OCI-LY3 (cell line): Measurements from ENCODE around the gene ELOVL7.

Experiments
- H2AFZ ChIP-seq: fragments of 200-600, 300-600 bp; shearing (Covaris generic); 2 replicates; pipeline ENCODE4 v1.6.0; 2014; ENCODE audit warnings: antibody characterized with exemption, low read depth, low read length
- H3K27ac ChIP-seq: fragments of 200-600, 300-600 bp; sonication (generic); 2 replicates; pipeline ENCODE4 v1.5.1; 2014; ENCODE audit warnings: mild to moderate bottlenecking, low read length, moderate library complexity, mixed read lengths
- H3K27me3 ChIP-seq: fragments of 200-600, 300-600 bp; sonication (generic); 2 replicates; pipeline ENCODE4 v1.6.1; 2014; ENCODE audit warnings: low read depth, low read length, mixed read lengths
- H3K36me3 ChIP-seq: fragments of 200-600, 300-600 bp; sonication (generic); replicated peaks from 2 replicates; pipeline ENCODE3; 2014; ENCODE audit warnings: low read depth, low read length, mixed read lengths
- H3K4me1 ChIP-seq: fragments of 300-600, 200-600 bp; sonication (generic); 2 replicates; pipeline ENCODE4 v1.6.1; 2014; ENCODE audit warnings: low read length, mixed read lengths
- H3K4me2 ChIP-seq: fragments of 200-600, 300-600 bp; sonication (generic); 2 replicates; pipeline ENCODE4 v1.6.1; 2014; ENCODE audit warnings: low read length, mixed read lengths
- H3K4me3 ChIP-seq: fragments of 300-600, 200-600 bp; sonication (generic); 2 replicates; pipeline ENCODE4 v1.5.1; 2014; ENCODE audit warnings: antibody characterized with exemption, mild to moderate bottlenecking, low read length, moderate library complexity
- H3K79me2 ChIP-seq: fragments of 300-600, 200-600 bp; shearing (Covaris generic); 2 replicates; pipeline ENCODE4 v1.6.1; 2014; ENCODE audit warnings: mild to moderate bottlenecking, low read length, mixed read lengths
- H3K9ac ChIP-seq: fragments of 300-600, 200-600 bp; shearing (Covaris generic); 2 replicates; pipeline ENCODE4 v1.6.0; 2014; ENCODE audit warnings: mild to moderate bottlenecking, low read length, moderate library complexity
- H3K9me3 ChIP-seq: fragments of 200-600, 300-600 bp; shearing (Covaris generic); 2 replicates; pipeline ENCODE4 v1.6.1; 2014; ENCODE audit warnings: low read length, mixed read lengths; ENCODE audit not compliant: insufficient read depth
- H4K20me1 ChIP-seq: fragments of 200-600, 300-600 bp; sonication (generic); 2 replicates; pipeline ENCODE4 v1.6.1; 2016; ENCODE audit warnings: low read length, mixed read lengths; ENCODE audit not compliant: insufficient read depth
- EZH2phosphoT487 ChIP-seq: fragments of 200-600 bp; shearing (Covaris generic); IDR thresholded peaks from 2 replicates; pipeline ENCODE4 v1.6.1; 2018; ENCODE audit warnings: antibody characterized with exemption, mixed run types, low read depth
- TF ChIP-seq, protein P1 (sequence below): fragments of 200-600, 300-600 bp; sonication (generic); IDR thresholded peaks from 2 replicates; pipeline ENCODE4 v1.5.1; 2014; ENCODE audit warnings: antibody characterized with exemption, low read length, low read depth

Gene ELOVL7

DNA sequence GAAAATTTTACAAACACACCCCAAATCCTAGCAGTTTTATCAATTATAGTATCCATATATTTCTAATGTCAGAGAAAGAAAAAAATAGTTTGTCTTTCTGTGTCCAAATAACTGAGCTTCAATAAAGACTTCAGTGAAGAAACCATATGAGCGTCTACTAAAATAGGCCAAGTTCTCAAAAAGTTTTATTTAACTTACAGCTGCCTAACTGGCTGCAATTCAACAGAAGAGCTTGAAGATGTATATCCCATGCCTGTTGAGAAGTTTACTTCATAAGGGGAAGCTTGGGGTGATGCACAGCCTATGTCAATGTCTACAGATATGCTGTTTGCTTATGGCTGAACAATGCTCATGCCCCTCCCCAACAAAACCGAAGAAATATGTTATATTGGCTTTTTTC lies 43.7 kb upstream of the ELOVL7 start:
- Histone ChIP-seq H3K4me3 (no peak overlapping the region), H3K36me3 (no peaks in the 10 kb centered on the region), H3K79me2 (no peaks in the 10 kb centered on the region), H2AFZ (no peak overlapping the region), H3K4me1 (peaks cover 21% of the 10 kb centered on the region), H4K20me1 (no peaks in the 10 kb centered on the region), H3K4me2 (no peak overlapping the region), H3K9me3 (no peaks in the 10 kb centered on the region), H3K27ac (no peak overlapping the region), H3K27me3 (no peaks in the 10 kb centered on the region), H3K9ac (no peak overlapping the region)
- TF ChIP-seq, protein P1, sequence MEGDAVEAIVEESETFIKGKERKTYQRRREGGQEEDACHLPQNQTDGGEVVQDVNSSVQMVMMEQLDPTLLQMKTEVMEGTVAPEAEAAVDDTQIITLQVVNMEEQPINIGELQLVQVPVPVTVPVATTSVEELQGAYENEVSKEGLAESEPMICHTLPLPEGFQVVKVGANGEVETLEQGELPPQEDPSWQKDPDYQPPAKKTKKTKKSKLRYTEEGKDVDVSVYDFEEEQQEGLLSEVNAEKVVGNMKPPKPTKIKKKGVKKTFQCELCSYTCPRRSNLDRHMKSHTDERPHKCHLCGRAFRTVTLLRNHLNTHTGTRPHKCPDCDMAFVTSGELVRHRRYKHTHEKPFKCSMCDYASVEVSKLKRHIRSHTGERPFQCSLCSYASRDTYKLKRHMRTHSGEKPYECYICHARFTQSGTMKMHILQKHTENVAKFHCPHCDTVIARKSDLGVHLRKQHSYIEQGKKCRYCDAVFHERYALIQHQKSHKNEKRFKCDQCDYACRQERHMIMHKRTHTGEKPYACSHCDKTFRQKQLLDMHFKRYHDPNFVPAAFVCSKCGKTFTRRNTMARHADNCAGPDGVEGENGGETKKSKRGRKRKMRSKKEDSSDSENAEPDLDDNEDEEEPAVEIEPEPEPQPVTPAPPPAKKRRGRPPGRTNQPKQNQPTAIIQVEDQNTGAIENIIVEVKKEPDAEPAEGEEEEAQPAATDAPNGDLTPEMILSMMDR, result no peak
- TF ChIP-seq EZH2phosphoT487, result no peak

DNA sequence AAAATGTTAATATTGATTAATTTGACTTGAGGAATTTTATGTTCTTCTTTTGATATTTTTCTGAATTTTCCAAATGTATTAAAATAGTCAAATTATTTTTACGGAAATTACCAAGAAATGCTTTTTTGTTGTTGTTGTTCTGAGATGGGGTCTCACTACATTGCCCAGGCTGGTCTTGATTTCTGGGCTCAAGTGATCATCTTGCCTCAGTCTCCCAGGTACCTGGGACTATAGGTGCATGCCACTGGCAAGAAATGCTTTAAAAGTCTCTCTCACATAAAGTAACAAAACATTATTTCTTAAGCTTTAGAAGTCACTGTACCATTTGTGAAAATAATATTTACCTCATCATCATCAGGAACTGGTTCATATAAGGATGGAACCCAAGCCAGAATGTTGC lies 43.0 kb upstream of the ELOVL7 start:
- Histone ChIP-seq H3K4me3 (no peak overlapping the region), H3K4me1 (peaks cover 21% of the 10 kb centered on the region), H3K27ac (no peak overlapping the region), H3K4me2 (no peak overlapping the region), H3K27me3 (no peaks in the 10 kb centered on the region), H3K9me3 (no peaks in the 10 kb centered on the region), H4K20me1 (no peaks in the 10 kb centered on the region), H2AFZ (no peak overlapping the region), H3K79me2 (no peaks in the 10 kb centered on the region), H3K36me3 (no peaks in the 10 kb centered on the region), H3K9ac (no peak overlapping the region)
- no peak for TF ChIP-seq EZH2phosphoT487
- TF ChIP-seq, protein P1, result no peak

DNA sequence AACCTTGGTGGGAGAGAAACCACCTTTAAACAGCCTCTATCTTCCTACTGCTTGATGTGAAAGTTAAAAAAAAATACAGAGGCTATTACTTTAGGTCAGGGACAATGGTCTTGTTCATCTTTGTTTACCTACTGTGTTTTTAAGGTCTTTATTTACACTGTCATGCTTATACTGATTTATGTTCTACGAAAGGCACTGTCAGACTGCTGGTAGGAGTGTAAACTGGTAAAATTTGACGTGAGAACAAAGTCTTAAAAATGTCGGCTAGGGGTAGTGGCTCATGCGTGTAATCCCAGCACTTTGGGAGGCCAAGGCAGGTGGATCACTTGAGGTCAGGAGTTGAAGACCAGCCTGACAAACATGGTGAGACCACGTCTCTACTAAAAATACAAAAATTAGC lies 42.1 kb upstream of the ELOVL7 start:
- Histone ChIP-seq H2AFZ (no peak overlapping the region), H3K79me2 (no peaks in the 10 kb centered on the region), H3K27ac (no peak overlapping the region), H3K9me3 (no peaks in the 10 kb centered on the region), H3K36me3 (no peaks in the 10 kb centered on the region), H3K27me3 (no peaks in the 10 kb centered on the region), H3K4me3 (no peak overlapping the region), H3K9ac (no peak overlapping the region), H3K4me1 (peaks cover 21% of the 10 kb centered on the region), H3K4me2 (no peak overlapping the region), H4K20me1 (no peaks in the 10 kb centered on the region)
- TF ChIP-seq, protein P1, result no peak
- TF ChIP-seq EZH2phosphoT487, result no peak

DNA sequence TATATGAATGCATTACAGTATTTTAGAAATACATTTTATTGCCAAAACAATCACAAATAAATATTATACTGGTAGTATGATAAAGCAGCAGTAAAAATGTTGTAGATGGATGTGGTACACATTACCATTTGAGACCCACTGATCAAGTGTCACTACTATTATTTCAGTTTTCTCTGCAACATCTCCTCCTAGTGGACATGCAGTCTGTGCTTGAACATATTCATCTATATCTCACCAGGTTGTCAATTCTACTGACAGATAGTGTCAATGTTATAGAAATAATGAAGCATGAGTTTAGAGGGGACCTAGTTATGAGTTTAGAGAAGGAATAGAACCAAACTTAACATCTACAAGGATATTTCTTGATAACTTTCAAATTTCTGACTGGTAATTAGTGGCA lies 39.2 kb upstream of the ELOVL7 start:
- Histone ChIP-seq H4K20me1 (no peaks in the 10 kb centered on the region), H3K27me3 (no peaks in the 10 kb centered on the region), H3K4me2 (no peak overlapping the region), H3K27ac (no peak overlapping the region), H3K9ac (no peak overlapping the region), H3K36me3 (no peaks in the 10 kb centered on the region), H3K4me1 (peaks cover under 1% of the 10 kb centered on the region), H3K79me2 (no peaks in the 10 kb centered on the region), H2AFZ (no peak overlapping the region), H3K4me3 (no peak overlapping the region), H3K9me3 (no peaks in the 10 kb centered on the region)
- TF ChIP-seq, protein P1, result peak; percentile 65
- TF ChIP-seq EZH2phosphoT487, result no peak
